Measurements from ENCODE around the gene TMEM231. TPM values are rescaled to one million over a fixed set of nuclear protein-coding genes. Genes with fewer than 3 reads are reported as not detected.

TMEM231 gene
- total and polyA plus RNA-seq, 2 donors: 2.2 to 4.5 TPM

DNA sequence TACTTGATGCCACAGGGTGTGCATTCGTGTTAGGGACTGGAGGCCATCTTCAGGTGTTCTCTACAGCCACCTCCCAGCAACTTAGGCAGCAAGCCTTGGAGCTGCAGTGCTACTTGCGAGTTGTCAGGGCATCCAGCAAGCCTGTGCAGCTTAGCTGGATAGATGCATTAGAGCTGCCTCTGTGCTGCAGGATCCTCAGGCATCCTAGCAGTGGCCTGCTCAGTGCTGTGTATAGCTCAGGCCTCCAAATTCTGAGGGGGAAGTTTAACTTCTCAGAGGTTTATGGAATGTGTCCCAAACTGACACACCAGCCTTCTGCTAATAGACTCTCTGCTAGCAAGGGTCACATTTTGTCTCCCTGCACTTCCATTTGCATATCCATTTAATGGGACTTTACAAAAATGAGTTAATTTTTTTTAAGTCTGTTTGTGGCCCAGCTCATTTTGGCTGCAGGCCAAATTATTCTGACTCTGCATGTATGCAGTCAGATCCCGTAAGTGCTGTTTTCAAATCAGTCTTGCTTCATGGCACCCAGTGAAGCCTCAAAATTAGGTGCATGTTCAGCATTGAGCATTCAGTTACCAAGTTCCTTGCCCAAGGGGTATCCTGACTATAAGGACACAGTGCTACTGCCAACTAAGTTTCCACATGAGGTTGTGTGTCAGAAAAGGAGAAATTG, 17.0 kb upstream of the TMEM231 start:
- H3K4me1 ChIP-seq (ENCODE audit: control insufficient read depth in 2 of 2, insufficient read depth in 2 of 2, low read length in 2 of 2): no peaks in the 10 kb centered on the region
- 93% methylated on average over 3 of the region's 3 CpGs for WGBS
- peaks cover 76 to 91% of the 10 kb centered on the region in 2 donors for H3K36me3 ChIP-seq (ENCODE audit: control insufficient read depth in 2 of 2, insufficient read depth in 2 of 2, low read length in 1 of 2)
- no peak overlapping the region for H3K4me3 ChIP-seq (ENCODE audit: low read length in 2 of 2)
- H3K27ac ChIP-seq (ENCODE audit: low read depth in 1 of 2, low read length in 1 of 2): no peak overlapping the region
- H3K9me3 ChIP-seq (ENCODE audit: control insufficient read depth in 2 of 2, insufficient read depth in 1 of 2, low read length in 1 of 2): no peaks in the 10 kb centered on the region
- no peaks in the 10 kb centered on the region for H3K27me3 ChIP-seq (ENCODE audit: control insufficient read depth in 2 of 2, insufficient read depth in 1 of 2, low read length in 1 of 2)
- no peak for DNase-seq (ENCODE audit: low read depth in 6 of 9, low spot score in 9 of 9)

DNA sequence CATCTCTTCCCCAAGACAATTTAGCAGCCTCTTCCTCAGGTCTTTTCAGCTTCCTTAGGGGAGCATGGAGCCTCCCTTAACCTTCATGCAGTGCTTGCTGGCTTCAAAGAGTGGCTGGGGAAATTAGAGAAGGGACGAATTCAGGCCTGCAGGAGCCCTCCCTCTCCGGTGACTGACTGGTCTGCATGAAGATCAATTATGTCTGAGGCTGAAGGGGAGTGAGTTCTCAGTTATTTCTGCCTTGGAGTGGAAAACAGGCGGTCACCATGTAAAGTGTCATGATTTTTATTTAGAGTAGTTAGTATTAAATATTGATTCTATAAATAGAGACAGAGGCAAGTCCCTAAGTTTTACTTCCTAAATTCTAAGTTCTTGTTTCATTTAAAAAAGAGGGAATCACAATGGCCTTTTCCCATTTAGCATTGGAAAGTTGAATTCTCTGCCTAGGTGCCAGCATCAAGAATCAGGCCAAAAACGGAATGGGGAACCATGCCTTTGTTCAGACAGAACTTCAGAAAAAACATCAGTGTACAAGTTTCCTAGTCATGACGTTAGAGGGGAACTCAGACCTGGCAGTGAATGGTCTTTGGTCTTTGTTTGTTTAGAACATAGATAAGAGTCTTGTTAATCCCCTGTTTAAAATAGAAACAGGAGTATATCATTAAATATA, 14.5 kb upstream of the TMEM231 start:
- Histone ChIP-seq H3K4me1 (ENCODE audit: control insufficient read depth in 2 of 2, insufficient read depth in 2 of 2, low read length in 2 of 2) (peaks cover 9 to 12% of the 10 kb centered on the region in 2 donors), H3K27ac (ENCODE audit: low read depth in 1 of 2, low read length in 1 of 2) (peak overlapping the region in 1 of 2 donors; percentile 11), H3K36me3 (ENCODE audit: control insufficient read depth in 2 of 2, insufficient read depth in 2 of 2, low read length in 1 of 2) (peaks cover 56 to 72% of the 10 kb centered on the region in 2 donors), H3K9me3 (ENCODE audit: control insufficient read depth in 2 of 2, insufficient read depth in 1 of 2, low read length in 1 of 2) (no peaks in the 10 kb centered on the region), H3K27me3 (ENCODE audit: control insufficient read depth in 2 of 2, insufficient read depth in 1 of 2, low read length in 1 of 2) (no peaks in the 10 kb centered on the region), H3K4me3 (ENCODE audit: low read length in 2 of 2) (no peak overlapping the region)
- DNase-seq (ENCODE audit: low read depth in 6 of 9, low spot score in 9 of 9): peak in 1 of 9 donors; percentile 25
- 92% methylated on average over 5 of the region's 5 CpGs for WGBS

DNA sequence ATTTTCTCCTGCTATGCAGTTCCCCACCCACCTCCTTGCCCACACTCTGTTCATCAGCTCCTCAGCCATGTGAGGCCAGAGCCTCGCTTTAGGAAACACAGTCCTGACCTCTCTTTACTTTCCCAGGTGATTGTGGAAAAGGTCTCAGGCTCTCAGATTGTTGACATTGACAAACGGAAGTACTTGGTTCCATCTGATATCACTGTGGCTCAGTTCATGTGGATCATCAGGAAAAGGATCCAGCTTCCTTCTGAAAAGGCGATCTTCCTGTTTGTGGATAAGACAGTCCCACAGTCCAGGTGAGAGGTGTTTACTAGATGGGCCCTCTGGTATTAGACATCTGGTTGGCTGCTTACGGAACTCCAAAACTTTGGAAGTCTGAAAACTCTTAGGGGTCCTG, 11.9 kb upstream of the TMEM231 start:
- Histone ChIP-seq H3K27ac (ENCODE audit: low read depth in 1 of 2, low read length in 1 of 2) (no peak overlapping the region), H3K4me1 (ENCODE audit: control insufficient read depth in 2 of 2, insufficient read depth in 2 of 2, low read length in 2 of 2) (peaks cover 9 to 20% of the 10 kb centered on the region in 2 donors), H3K36me3 (ENCODE audit: control insufficient read depth in 2 of 2, insufficient read depth in 2 of 2, low read length in 1 of 2) (peaks cover 34 to 51% of the 10 kb centered on the region in 2 donors)

DNA sequence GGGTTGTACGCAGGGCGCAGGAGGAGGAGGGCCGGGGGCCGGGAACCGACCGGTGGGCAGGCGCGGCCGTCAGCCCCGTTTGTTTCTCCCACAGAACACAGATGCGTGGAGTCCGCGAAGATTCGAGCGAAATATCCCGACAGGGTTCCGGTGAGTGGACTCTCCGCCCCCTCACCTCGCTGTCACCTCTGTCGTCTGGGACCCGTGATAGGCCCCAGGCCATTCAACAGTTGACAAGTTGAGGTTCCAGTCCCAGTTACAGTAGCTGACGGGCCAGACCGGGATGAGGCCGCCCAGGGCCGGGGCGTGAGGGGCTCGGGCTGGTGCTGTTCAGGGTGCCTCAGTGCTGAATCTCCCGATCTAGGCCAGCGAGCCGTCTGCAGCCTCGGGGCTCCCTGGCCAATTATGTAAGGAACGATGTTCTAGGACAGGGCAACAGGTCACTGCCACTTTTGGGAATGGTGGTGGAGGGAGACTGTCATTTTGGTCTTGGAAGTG, 10.8 kb upstream of the TMEM231 start:
- no peaks in the 10 kb centered on the region for H3K9me3 ChIP-seq (ENCODE audit: control insufficient read depth in 2 of 2, insufficient read depth in 1 of 2, low read length in 1 of 2)
- peaks cover 24 to 39% of the 10 kb centered on the region in 2 donors for H3K36me3 ChIP-seq (ENCODE audit: control insufficient read depth in 2 of 2, insufficient read depth in 2 of 2, low read length in 1 of 2)
- WGBS: 6% methylated on average over 32 of the region's 32 CpGs
- peaks cover 9 to 20% of the 10 kb centered on the region in 2 donors for H3K4me1 ChIP-seq (ENCODE audit: control insufficient read depth in 2 of 2, insufficient read depth in 2 of 2, low read length in 2 of 2)
- H3K27ac ChIP-seq (ENCODE audit: low read depth in 1 of 2, low read length in 1 of 2): no peak overlapping the region
- DNase-seq (ENCODE audit: low read depth in 6 of 9, low spot score in 9 of 9): peak in 1 of 9 donors; percentile 15
- no peaks in the 10 kb centered on the region for H3K27me3 ChIP-seq (ENCODE audit: control insufficient read depth in 2 of 2, insufficient read depth in 1 of 2, low read length in 1 of 2)
- peak overlapping the region; percentile 81 to 91 for H3K4me3 ChIP-seq (ENCODE audit: low read length in 2 of 2)

More for the DNA sequence above, 11.9 kb upstream of the TMEM231 start:
- Histone ChIP-seq H3K9me3 (ENCODE audit: control insufficient read depth in 2 of 2, insufficient read depth in 1 of 2, low read length in 1 of 2) (no peaks in the 10 kb centered on the region), H3K4me3 (ENCODE audit: low read length in 2 of 2) (no peak overlapping the region), H3K27me3 (ENCODE audit: control insufficient read depth in 2 of 2, insufficient read depth in 1 of 2, low read length in 1 of 2) (no peaks in the 10 kb centered on the region)
- DNase-seq (ENCODE audit: low read depth in 6 of 9, low spot score in 9 of 9): no peak
- WGBS: 98% methylated on average over 4 of the region's 4 CpGs

DNA sequence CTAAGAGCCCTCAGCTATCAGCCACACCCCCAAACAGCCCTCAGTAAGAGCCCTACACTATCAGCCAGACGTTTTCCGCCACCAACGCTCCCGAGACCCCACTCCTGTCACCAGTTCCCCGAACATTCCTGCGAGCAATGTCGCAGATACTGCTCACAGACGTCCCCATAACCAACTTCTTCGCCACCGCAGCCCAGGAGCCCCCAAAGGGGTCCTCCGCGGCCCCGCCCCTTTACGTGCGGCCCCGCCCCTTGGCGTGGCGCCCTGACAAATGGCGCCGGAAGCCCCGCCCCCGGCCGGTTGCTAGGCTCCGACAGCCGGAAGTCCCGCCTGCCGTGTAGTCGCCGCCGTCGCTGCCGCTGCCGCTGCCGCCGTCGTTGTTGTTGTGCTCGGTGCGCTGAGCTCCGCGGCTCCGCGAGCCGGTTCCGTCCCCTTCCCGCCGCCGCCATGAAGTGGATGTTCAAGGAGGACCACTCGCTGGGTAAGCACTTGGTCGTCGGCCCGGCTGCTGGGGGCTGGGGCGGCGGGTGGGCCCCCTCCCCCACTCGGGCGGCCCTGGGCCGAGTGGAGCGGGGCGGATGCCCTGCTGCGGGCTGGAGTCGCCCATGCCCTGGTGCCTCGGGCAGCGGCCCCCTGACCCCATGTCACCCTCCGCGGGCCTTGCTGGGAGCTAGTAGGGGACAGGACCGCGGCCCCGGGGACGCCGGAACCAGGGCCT, 10.1 kb upstream of the TMEM231 start, which contains the start of gene GABARAPL2:
Gene GABARAPL2, plus strand, starts transcription at position 340 of the 718 bp plus-strand sequence. Its CDS starts 108 bp downstream, at position 448.
- WGBS: under 1% methylated on average over 69 of the region's 69 CpGs
- DNase-seq (ENCODE audit: low read depth in 6 of 9, low spot score in 9 of 9): peak; percentile 71 to 95 (median 87)

DNA sequence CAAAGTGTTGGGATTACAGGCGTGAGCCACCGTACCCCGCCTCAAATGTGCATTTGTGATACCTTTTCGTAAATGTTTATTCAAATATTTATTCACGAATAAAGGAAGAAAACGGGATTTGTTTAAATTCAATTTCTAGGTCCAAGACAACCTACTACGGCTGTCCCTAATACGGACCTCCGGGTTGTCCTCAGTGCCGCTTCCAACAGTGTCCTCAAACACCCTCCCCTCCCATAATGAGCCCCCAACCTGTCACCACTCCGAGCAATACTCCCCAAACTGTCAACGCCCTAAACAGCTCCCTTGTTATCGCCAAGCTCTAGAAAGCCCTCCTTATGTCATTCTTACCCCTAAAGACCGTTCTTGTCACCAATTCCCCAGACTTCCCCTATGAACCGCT, 9.6 kb upstream of the TMEM231 start:
- Histone ChIP-seq H3K36me3 (ENCODE audit: control insufficient read depth in 2 of 2, insufficient read depth in 2 of 2, low read length in 1 of 2) (peaks cover 21 to 30% of the 10 kb centered on the region in 2 donors), H3K9me3 (ENCODE audit: control insufficient read depth in 2 of 2, insufficient read depth in 1 of 2, low read length in 1 of 2) (no peaks in the 10 kb centered on the region), H3K4me1 (ENCODE audit: control insufficient read depth in 2 of 2, insufficient read depth in 2 of 2, low read length in 2 of 2) (peaks cover 9 to 20% of the 10 kb centered on the region in 2 donors), H3K27me3 (ENCODE audit: control insufficient read depth in 2 of 2, insufficient read depth in 1 of 2, low read length in 1 of 2) (peaks cover 0 to 2% of the 10 kb centered on the region in 2 donors), H3K27ac (ENCODE audit: low read depth in 1 of 2, low read length in 1 of 2) (peak overlapping the region; percentile 50 to 64), H3K4me3 (ENCODE audit: low read length in 2 of 2) (peak overlapping the region; percentile 81 to 91)
- 27% methylated on average over 15 of the region's 15 CpGs for WGBS
- no peak for DNase-seq (ENCODE audit: low read depth in 6 of 9, low spot score in 9 of 9)

More for the DNA sequence above, 10.1 kb upstream of the TMEM231 start, which contains the start of gene GABARAPL2:
- no peaks in the 10 kb centered on the region for H3K27me3 ChIP-seq (ENCODE audit: control insufficient read depth in 2 of 2, insufficient read depth in 1 of 2, low read length in 1 of 2)
- H3K4me1 ChIP-seq (ENCODE audit: control insufficient read depth in 2 of 2, insufficient read depth in 2 of 2, low read length in 2 of 2): peaks cover 9 to 20% of the 10 kb centered on the region in 2 donors
- H3K9me3 ChIP-seq (ENCODE audit: control insufficient read depth in 2 of 2, insufficient read depth in 1 of 2, low read length in 1 of 2): no peaks in the 10 kb centered on the region
- H3K27ac ChIP-seq (ENCODE audit: low read depth in 1 of 2, low read length in 1 of 2): peak within 1 kb of the TSS; percentile 50 to 71
- H3K36me3 ChIP-seq (ENCODE audit: control insufficient read depth in 2 of 2, insufficient read depth in 2 of 2, low read length in 1 of 2): peaks cover 24 to 35% of the 10 kb centered on the region in 2 donors
- peak within 1 kb of the TSS; percentile 81 to 91 for H3K4me3 ChIP-seq (ENCODE audit: low read length in 2 of 2)

DNA sequence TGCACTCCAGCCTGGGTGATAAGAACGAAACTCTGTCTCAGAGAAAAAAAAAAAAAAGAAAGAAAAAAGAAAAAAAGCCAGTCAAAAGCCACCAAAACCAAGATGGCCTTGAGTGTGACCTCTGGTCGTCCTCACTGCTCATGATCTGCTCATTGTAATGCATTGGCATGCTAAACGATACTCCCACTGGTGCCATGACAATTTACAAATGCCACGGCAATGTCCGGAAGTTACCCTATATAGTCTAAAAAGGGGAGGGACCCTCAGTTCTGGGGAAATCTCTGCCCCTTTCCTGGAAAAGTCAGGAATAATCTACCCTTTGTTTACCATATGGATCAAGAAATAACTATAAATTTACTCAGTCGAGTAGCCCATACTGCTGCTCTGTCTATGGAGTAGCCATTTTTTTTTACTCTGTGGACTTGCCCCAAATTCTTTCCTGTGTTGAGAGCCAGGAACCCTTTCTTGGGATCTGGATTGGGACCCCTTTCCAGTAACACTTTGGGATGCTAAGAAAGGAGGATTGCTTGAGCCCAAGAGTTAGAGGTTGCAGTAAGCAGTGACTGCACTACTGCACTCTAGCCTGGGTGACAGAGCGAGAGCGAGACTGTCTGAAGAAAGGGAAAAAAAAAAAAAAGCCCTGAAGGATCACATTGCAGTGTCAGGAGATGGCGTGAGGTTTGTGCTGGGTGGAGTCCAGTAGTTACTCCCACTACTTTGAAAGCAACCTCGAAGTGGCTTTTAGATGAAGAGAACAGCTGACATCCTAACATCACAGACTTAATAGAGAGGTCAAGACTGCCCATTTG, 3.7 kb upstream of the TMEM231 start:
- Histone ChIP-seq H3K27me3 (ENCODE audit: control insufficient read depth in 2 of 2, insufficient read depth in 1 of 2, low read length in 1 of 2) (peaks cover 0 to 13% of the 10 kb centered on the region in 2 donors), H3K9me3 (ENCODE audit: control insufficient read depth in 2 of 2, insufficient read depth in 1 of 2, low read length in 1 of 2) (peaks cover 0 to 4% of the 10 kb centered on the region in 2 donors), H3K36me3 (ENCODE audit: control insufficient read depth in 2 of 2, insufficient read depth in 2 of 2, low read length in 1 of 2) (no peaks in the 10 kb centered on the region), H3K4me3 (ENCODE audit: low read length in 2 of 2) (no peak overlapping the region), H3K27ac (ENCODE audit: low read depth in 1 of 2, low read length in 1 of 2) (no peak overlapping the region), H3K4me1 (ENCODE audit: control insufficient read depth in 2 of 2, insufficient read depth in 2 of 2, low read length in 2 of 2) (peaks cover 9 to 15% of the 10 kb centered on the region in 2 donors)
- 85% methylated on average over 10 of the region's 10 CpGs for WGBS
- DNase-seq (ENCODE audit: low read depth in 6 of 9, low spot score in 9 of 9): no peak

DNA sequence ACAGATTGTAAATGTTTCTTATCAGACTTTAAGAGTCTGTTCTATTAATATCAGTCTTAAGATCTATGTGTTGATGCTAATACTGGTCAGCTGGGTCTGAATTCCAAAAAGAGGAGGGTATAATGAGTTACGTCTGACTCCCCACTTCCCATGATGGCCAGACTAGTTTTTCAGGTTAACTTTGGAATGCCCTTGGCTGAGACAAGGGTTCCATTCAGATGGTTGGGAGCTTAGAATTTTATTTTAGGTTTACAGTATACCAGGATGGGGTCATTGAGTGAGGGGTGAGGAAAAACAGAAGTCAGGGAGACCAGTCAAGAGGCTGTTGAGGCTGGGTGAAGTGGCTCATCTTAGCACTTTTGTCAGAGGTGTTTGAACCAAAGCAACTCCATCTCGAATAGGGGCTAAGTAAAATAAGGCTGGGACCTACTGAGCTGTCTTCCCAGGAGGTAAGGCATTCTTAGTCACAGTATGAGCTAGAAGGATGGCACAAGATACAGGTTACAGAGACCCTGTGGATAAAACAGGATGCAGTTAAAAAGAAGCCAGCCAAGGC, 2.9 kb upstream of the TMEM231 start:
- Histone ChIP-seq H3K36me3 (ENCODE audit: control insufficient read depth in 2 of 2, insufficient read depth in 2 of 2, low read length in 1 of 2) (no peaks in the 10 kb centered on the region), H3K4me3 (ENCODE audit: low read length in 2 of 2) (no peak overlapping the region), H3K27ac (ENCODE audit: low read depth in 1 of 2, low read length in 1 of 2) (no peak overlapping the region), H3K9me3 (ENCODE audit: control insufficient read depth in 2 of 2, insufficient read depth in 1 of 2, low read length in 1 of 2) (peaks cover 0 to 4% of the 10 kb centered on the region in 2 donors), H3K4me1 (ENCODE audit: control insufficient read depth in 2 of 2, insufficient read depth in 2 of 2, low read length in 2 of 2) (peaks cover 9 to 15% of the 10 kb centered on the region in 2 donors), H3K27me3 (ENCODE audit: control insufficient read depth in 2 of 2, insufficient read depth in 1 of 2, low read length in 1 of 2) (peaks cover 0 to 20% of the 10 kb centered on the region in 2 donors)
- DNase-seq (ENCODE audit: low read depth in 6 of 9, low spot score in 9 of 9): no peak
- 89% methylated on average over 2 of the region's 2 CpGs for WGBS
